ENCODE results near the gene MRRF.

GRCh38 chr9:122244349-122244748, 20.3 kb upstream of the MRRF start:
- no peak for TF ChIP-seq REST (IDR thresholded peaks at IDR 0.05; ENCODE audit: insufficient read depth in 1 of 2, low read depth in 2 of 2, low read length in 2 of 2)
- no peak for TF ChIP-seq SIN3A (IDR thresholded peaks at IDR 0.05; ENCODE audit: borderline replicate concordance, insufficient read depth, low read length)
- no peak for TF ChIP-seq POLR2AphosphoS5 (IDR thresholded peaks at IDR 0.05; ENCODE audit: low read depth, low read length)
